Measurements from ENCODE around the gene PDIK1L.
"Not testable (repeated sequence)": the region's sequence is repeated elsewhere in the genome, so short reads cannot be mapped to it uniquely, and the experiment has no call there.

The PDIK1L gene

DNA sequence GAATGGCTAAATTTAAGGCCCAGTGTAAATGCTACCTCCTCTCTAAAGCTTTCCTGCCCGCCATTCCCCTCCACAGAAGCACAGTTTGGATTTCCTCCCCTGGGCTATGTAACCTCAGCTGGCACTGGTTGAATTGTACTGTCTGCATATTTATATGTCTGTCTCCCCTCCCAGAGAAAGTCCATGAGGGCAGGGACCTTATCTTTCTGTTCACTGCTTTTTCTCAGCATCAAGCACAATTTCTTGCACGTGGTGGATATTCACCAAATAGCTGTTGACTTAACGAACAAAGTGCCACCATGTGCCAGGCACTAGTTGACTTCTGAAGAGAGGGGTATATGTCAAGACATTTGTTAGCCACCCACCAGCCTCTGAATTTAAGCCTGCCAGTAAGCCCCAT, 9.5 kb upstream of the PDIK1L start:
- H3K4me1 Mint-ChIP-seq = peaks cover 5% of the 10 kb centered on the region
- DNase-seq = no peak
- no peak for ATAC-seq
- H3K27me3 Mint-ChIP-seq = no peaks in the 10 kb centered on the region
- no peak overlapping the region for H3K27ac Mint-ChIP-seq
- no peak overlapping the region for H3K4me3 Mint-ChIP-seq
- no peaks in the 10 kb centered on the region for H3K9me3 Mint-ChIP-seq

DNA sequence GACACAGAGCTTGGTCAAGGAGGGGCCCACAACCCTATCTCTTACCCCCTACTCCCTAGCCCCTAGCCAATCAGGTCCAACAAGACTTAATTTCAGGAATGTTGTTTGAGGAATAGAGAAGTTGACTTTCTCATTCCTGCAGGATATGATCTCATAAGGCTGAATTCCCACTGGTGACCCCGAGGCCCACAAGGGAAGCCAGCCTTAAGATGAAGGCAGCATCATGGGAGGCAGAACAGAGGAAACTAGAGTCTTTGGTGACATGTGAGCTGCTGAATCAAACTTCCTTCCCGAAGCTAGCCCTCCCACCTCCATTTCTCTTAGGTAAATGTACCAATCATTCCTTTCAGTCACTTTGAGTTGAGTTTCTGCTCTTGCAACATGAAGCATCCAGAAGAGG, 9.1 kb upstream of the PDIK1L start:
- DNase-seq = no peak
- Mint-ChIP-seq H3K27me3 (no peaks in the 10 kb centered on the region), H3K4me1 (peaks cover 5% of the 10 kb centered on the region), H3K27ac (no peak overlapping the region), H3K4me3 (no peak overlapping the region), H3K9me3 (no peaks in the 10 kb centered on the region)
- no peak for ATAC-seq

DNA sequence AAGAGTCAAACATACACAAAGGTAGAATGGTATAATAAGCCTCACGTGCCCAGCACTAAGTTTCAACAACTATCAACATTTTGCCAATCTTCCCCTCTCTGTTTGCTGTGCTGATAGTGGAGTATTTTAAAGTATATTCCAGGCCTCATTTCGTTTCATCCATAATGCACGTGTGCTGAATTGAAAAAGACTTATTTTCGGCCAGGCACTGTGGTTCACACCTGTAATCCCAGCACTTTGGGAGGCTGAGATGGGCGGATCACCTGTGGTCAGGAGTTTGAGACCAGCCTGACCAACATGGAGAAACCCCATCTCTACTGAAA, 6.4 kb upstream of the PDIK1L start:
- H3K27me3 Mint-ChIP-seq, DNase-seq, H3K4me3 Mint-ChIP-seq, H3K4me1 Mint-ChIP-seq, ATAC-seq, H3K9me3 Mint-ChIP-seq, H3K27ac Mint-ChIP-seq: not testable (repeated sequence)

DNA sequence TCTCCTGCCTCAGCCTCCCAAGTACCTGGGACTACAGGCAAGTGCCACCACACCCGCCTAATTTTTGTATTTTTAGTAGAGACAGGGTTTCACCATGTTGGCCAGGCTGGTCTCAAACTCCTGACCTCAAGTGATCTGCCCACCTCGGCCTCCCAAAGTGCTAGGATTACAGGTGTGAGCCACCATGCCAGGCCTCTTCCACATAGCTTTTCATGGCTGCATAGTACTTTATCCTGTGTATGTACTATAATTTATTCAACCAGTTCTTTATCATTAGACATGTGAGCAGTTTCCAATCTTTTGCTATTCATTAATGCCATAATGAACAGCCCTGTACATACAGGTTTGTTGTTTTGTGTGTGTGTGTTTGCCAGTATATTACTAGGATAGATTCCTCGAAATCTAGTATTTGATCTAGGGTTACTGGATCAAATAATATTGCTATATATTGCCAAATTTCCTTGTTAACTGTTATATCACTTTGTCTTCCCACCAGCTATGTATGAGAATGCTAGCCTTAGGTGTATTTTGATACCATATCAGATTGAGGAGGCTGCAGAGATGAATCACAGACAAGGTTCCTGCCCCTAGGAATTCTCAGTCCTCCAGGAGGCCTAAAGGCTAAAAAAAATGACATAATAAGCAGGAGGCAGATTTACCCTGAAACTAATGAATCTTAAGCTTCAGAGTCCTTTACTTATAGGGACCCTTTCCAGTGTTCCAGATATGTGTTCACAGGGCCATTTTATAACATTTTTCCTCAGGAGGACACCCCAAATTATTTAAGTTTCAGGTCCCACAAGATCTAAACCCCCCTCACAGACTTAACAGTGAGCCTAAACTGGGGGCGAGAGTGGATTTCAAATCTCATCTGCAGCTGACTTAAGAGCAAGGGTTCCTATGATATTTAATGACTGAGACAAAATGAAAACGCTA, 2.1 kb upstream of the PDIK1L start:
- no peaks in the 10 kb centered on the region for H3K9me3 Mint-ChIP-seq
- DNase-seq (no peak), ATAC-seq (no peak)
- no peaks in the 10 kb centered on the region for H3K27me3 Mint-ChIP-seq
- peak overlapping the region; percentile 92 to 96 for H3K4me3 Mint-ChIP-seq
- H3K4me1 Mint-ChIP-seq = peaks cover 27% of the 10 kb centered on the region
- peak overlapping the region in 1 of 2 donors; percentile 50 for H3K27ac Mint-ChIP-seq

DNA sequence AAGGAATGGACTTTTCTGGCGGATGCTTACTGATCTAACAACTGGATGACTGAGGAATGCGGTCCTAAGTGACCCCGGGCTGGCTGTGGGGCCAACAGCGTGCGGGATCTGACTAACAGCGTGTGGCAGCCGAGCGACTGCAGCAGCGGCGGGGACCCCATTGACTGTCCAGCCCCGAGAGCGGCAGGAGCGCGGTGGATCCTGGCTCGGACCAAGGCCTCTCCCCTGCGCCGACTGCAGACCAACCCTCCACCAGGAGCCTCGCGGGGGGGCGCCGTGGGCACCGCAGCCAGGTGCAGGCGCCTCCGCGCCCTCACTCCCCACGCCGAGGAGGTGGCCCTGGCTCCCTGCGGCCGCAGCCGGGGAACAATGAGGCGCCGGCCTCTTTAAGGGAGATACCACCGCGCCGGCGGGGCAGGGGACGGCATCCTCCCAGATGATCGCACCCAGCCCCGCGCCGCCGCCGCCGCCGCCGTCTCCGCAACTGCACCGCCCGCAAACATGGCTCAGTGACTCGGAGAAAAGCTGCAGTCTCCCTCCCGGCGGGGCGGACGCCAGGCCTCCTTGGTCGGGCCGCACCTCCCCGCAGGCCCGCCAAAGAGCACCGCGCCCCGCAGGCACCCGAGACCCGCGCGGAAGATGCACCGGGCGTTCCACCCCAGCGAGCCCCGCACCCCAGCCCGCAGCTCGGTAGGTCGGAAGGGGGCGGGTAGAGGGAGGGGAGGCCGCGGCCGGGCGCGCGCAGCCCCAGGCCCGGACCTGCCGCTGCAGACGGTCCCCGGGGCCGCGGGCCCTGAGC, 694 bp upstream of the PDIK1L start:
- DNase-seq (peak; percentile 82 to 83), ATAC-seq (peak; percentile 79)
- peak overlapping the region; percentile 85 to 91 for H3K27ac Mint-ChIP-seq
- H3K9me3 Mint-ChIP-seq = no peaks in the 10 kb centered on the region
- peak overlapping the region; percentile 92 to 96 for H3K4me3 Mint-ChIP-seq
- H3K27me3 Mint-ChIP-seq = no peaks in the 10 kb centered on the region
- H3K4me1 Mint-ChIP-seq = peaks cover 23% of the 10 kb centered on the region

DNA sequence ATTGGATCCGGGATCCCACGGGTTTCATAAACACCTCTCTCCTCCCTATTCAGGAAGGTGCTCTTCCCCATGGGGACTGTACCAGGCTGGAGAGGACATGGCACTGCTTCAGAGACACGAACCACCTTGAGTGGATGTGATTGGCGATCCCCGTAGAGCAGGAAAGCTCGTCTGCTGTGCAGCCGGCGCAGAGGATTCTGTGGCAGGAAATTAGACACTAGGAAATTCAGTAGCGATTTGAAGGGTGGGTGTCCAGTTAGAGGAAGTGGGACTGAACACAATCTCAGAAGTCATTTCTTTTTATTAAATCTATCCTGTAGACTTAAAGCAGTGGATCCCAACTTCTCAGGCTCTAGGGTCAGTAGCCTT, 767 bp downstream of the PDIK1L start:
- H3K27me3 Mint-ChIP-seq = no peaks in the 10 kb centered on the region
- H3K4me3 Mint-ChIP-seq = peak overlapping the region; percentile 96 to 98
- no peak for ATAC-seq
- H3K9me3 Mint-ChIP-seq = no peaks in the 10 kb centered on the region
- peaks cover 23% of the 10 kb centered on the region for H3K4me1 Mint-ChIP-seq
- peak overlapping the region; percentile 94 to 96 for H3K27ac Mint-ChIP-seq
- no peak for DNase-seq

DNA sequence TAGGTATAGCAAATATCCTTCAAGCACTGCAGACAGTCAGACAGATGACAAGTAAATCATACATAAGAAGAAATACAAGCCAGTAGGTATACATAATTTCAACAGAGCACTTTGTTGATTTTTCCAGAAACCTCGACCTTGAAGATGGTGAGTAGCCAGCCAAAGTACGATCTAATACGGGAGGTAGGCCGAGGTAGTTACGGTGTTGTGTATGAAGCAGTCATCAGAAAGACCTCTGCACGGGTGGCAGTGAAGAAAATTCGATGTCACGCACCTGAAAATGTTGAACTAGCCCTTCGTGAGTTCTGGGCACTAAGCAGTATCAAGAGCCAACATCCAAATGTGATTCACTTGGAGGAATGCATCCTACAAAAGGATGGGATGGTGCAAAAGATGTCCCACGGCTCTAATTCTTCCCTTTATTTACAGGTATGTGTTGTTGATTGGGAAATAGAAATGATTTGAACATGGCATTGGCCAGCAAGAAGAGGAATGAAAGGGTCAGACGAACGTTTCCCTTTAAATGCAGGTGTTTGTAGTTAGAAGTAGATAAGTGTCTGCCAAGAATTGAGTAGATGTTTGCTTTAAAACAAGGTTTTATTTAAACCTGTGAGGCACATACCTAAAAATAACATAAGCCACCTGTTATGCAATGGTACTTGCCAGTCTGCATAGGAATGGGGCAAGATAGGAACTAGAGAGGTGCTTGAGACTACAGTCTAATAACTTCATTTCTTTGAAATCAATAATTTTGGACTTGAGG, 2.7 kb downstream of the PDIK1L start:
- Mint-ChIP-seq H3K27me3 (no peaks in the 10 kb centered on the region), H3K4me1 (peaks cover 32% of the 10 kb centered on the region), H3K9me3 (no peaks in the 10 kb centered on the region), H3K27ac (peak overlapping the region in 1 of 2 donors; percentile 6), H3K4me3 (no peak overlapping the region)
- DNase-seq = no peak
- no peak for ATAC-seq

DNA sequence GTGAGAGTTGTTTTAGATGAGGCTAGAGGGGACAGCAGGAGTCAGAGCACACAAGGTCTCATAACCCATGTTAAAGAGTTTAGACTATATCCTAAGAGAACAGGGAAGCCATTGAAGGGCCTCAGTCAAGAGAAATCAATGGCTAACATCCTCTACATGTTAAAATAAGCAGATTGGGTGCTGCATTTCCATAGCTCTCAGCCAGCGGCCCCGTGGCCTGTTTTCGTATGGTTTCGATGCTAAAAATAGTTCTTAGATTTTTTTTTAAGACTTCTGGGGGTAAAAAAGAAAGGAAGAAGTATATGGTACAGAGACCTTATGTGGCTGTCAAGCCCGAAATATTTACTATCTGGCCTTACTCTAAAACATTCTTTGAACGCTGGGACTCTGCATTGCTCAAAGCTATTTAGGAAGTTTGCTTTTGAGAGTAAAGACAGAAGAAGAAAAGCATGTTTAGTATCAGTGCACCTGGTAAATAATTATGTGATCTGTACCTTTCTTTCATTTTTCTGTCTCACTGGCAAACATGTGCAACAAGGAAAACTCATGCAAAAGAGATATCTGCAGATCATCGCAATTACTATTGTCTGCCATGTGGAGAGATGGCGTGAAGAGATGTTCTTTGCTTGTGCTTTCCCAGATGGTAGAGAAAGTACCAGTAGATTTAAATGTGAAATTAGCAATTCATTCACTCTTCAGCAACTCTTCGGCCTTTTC, 8.4 kb downstream of the PDIK1L start:
- DNase-seq (no peak), ATAC-seq (no peak)
- Mint-ChIP-seq H3K27me3 (no peaks in the 10 kb centered on the region), H3K27ac (peak overlapping the region; percentile 72 to 89), H3K4me3 (peak overlapping the region; percentile 62 to 71), H3K4me1 (peaks cover 48% of the 10 kb centered on the region), H3K9me3 (no peaks in the 10 kb centered on the region)

DNA sequence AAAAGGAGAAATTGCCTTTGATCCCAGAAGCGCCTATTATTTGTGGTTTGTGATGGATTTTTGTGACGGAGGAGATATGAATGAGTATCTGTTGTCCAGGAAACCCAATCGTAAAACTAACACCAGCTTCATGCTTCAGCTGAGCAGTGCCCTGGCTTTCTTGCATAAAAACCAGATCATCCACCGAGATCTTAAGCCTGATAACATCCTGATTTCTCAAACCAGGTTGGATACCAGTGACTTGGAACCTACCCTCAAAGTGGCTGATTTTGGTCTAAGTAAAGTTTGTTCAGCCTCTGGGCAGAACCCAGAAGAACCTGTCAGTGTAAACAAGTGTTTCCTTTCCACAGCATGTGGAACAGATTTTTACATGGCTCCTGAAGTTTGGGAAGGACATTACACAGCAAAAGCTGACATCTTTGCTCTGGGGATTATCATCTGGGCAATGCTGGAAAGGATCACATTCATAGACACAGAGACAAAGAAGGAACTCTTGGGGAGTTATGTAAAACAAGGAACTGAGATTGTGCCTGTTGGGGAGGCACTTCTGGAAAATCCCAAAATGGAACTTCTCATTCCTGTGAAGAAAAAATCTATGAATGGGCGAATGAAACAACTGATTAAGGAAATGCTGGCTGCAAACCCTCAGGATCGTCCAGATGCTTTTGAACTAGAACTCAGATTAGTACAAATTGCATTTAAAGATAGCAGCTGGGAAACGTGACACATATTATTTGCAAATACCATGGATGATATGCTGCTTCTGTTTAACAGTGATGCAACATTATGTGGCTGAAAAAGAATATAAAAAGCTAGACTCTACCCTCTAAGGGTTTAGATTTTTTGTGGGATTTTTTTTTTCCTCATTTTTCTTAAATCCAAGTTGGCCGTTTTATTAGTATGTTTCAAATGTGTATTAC, 10.5 kb downstream of the PDIK1L start:
- Mint-ChIP-seq H3K4me3 (no peak overlapping the region), H3K4me1 (peaks cover 64% of the 10 kb centered on the region), H3K27ac (no peak overlapping the region), H3K9me3 (no peaks in the 10 kb centered on the region), H3K27me3 (no peaks in the 10 kb centered on the region)
- no peak for DNase-seq
- ATAC-seq = no peak

DNA sequence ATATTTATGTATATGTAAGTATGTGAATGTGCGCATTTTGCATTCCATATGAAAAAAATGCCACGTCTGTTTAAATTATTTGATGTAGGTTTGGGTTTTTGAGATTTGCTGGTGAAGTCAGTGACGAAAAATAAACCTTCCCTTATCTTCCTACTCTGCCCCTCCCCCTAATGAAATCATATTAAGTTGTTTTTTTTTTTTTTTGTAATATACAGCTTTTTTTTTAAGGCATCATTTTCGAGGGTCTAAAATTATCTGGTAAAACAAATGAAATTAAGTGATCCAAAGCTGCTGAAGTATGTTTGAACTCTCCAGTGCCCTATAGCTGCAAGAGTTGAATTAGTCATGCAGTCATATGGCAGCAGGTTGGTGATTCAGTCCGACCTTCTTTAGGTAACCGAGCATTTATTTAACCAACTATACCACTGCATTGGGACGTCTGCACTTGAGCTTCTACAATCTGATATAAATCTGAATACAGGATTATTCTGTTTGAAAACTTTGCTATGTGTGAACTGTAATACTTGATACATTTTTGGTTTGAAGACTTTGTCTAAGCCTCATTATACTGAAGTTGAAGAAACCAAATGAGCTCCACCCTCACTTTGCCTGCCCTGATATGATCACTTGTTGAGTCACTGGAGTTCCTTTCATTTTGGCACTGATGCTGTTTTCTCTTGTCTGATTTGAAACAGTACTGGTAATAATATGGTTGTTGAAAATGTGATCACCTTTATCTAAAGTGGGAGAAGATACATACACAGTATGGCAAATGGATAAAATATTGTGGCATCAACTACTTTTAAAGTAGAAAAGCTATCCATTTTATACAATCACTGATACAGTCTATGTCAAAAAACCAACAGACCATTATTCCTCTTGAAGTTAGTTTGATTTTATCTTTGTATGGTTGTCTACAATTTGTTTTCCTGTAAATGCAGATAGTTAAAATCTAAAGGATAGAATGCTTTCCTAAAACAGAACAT, 11.7 kb downstream of the PDIK1L start:
- peaks cover 76% of the 10 kb centered on the region for H3K4me1 Mint-ChIP-seq
- DNase-seq (no peak), ATAC-seq (peak; percentile 46)
- H3K4me3 Mint-ChIP-seq = peak overlapping the region in 1 of 2 donors; percentile 11
- H3K9me3 Mint-ChIP-seq = no peaks in the 10 kb centered on the region
- no peaks in the 10 kb centered on the region for H3K27me3 Mint-ChIP-seq
- H3K27ac Mint-ChIP-seq = no peak overlapping the region

DNA sequence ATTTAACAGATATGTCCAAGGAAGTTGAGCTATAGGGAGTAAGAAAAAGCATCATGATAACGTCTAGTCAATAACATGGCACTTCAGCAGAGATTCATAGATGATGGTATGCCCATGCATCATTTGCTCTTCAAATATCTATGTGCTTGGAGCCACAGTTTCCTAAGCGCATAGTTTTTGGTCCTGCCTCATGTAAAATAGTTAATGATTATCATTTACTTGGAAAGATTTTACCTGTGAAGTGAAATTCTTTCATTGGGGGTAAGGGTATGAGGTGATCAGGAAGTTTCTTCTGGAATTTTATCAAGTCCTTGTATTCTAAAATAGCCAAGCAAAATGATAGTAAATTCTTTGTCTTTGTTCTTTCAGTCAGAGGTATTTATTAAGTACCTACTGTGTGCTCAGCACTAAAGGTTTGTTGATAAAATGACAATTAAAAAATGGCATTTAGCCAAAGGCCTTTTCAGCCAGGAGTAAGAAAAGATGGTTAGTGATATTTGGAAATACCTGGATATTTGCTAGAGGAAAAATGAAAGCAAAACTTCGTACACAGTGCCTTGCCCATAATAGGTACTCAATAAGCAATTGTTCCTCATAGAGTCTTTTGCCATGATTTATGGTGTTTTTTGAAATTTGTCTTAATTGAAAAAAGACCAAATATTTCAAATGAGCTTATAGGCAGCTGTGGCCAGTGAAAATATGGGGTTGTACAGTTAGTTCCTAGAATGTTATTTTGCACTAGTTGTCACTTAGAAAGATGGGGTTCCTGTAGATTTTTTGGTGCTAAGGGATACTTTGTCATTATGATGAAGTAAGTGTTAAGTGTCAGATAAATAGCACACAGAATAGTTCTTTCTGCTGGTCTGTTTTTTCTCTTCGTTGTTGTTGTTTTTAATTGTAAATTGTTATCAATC, 13.1 kb downstream of the PDIK1L start:
- no peak for DNase-seq
- no peak overlapping the region for H3K27ac Mint-ChIP-seq
- H3K4me3 Mint-ChIP-seq = peak overlapping the region; percentile 50 to 88
- no peak for ATAC-seq
- H3K4me1 Mint-ChIP-seq = peaks cover 70% of the 10 kb centered on the region
- H3K9me3 Mint-ChIP-seq = no peaks in the 10 kb centered on the region
- H3K27me3 Mint-ChIP-seq = no peaks in the 10 kb centered on the region

DNA sequence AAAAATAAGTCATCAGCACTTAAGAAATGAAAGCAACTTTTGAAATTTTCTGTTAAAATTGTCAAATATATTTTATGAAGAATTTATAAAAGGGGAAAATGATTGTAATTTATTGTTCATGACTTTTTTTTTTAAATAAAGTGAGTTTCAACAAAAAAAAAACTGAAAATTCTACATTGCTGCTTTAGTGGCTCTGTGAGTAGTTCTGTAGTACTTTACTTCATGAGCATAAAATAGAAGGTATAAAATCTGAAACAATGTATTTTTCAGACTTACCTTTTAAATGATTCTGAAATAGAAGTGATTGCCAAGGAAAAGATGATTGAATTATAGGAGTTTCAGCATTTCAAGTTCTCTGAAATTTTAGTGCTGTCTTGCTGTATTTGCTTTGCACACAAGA, 13.8 kb downstream of the PDIK1L start:
- ATAC-seq (no peak), DNase-seq (no peak)
- H3K27me3 Mint-ChIP-seq = no peaks in the 10 kb centered on the region
- peaks cover 63% of the 10 kb centered on the region for H3K4me1 Mint-ChIP-seq
- peak overlapping the region; percentile 98 to 99 for H3K27ac Mint-ChIP-seq
- no peaks in the 10 kb centered on the region for H3K9me3 Mint-ChIP-seq
- H3K4me3 Mint-ChIP-seq = peak overlapping the region; percentile 81 to 88
